SK-N-SH treated with all-trans-retinoic acid at 6 μM for 48 hours (cell line): ENCODE measurements around the gene GSTO2.
A peak's percentile ranks its signal among the peaks of the same experiment; 100 is the strongest.

Experiments used
- ATAC-seq: fragments of 200-7000 bp; cut with Tn5 transposase; 3 replicates; pipeline ENCODE4 v1.9.1; 2020; ENCODE audit warnings: mild to moderate bottlenecking, moderate library complexity
- ARNTL ChIP-seq: fragments of 450-650 bp; formaldehyde crosslinking; IDR thresholded peaks from 2 replicates; pipeline ENCODE4 v1.5.0; 2020; ENCODE audit warnings: low read depth, mild to moderate bottlenecking, moderate library complexity, borderline replicate concordance
- CREB5 ChIP-seq: fragments of 250-450 bp; sonication (Bioruptor Pico); IDR thresholded peaks from 2 replicates; pipeline ENCODE4 v1.5.1; 2020; ENCODE audit warnings: low read depth, mild to moderate bottlenecking, moderate library complexity
- CSDC2 ChIP-seq: fragments of 250-450 bp; sonication (Bioruptor Pico); IDR thresholded peaks from 2 replicates; pipeline ENCODE4 v1.5.0; 2020; ENCODE audit warnings: mild to moderate bottlenecking, moderate library complexity
- CSRNP3 ChIP-seq: fragments of 250-450 bp; sonication (Bioruptor Pico); IDR thresholded peaks from 2 replicates; pipeline ENCODE4 v1.5.1; 2021; ENCODE audit warnings: mild to moderate bottlenecking, moderate library complexity
- ESRRG ChIP-seq: fragments of 250-450 bp; sonication (Bioruptor Pico); IDR thresholded peaks from 2 replicates; pipeline ENCODE4 v1.6.1; 2021; ENCODE audit warnings: mild to moderate bottlenecking
- GLIS3 ChIP-seq: fragments of 250-450 bp; sonication (Bioruptor Pico); IDR thresholded peaks from 2 replicates; pipeline ENCODE4 v1.5.0; 2020; ENCODE audit warnings: mild to moderate bottlenecking, moderate library complexity
- ISL1 ChIP-seq: fragments of 250-450 bp; sonication (Bioruptor Pico); IDR thresholded peaks from 2 replicates; pipeline ENCODE4 v2.1.2; 2022; ENCODE audit warnings: mild to moderate bottlenecking, moderate library complexity
- OSR1 ChIP-seq: fragments of 250-450 bp; sonication (Bioruptor Pico); IDR thresholded peaks from 2 replicates; pipeline ENCODE4 v1.8.0; 2022; ENCODE audit warnings: moderate library complexity, mild to moderate bottlenecking, inconsistent platforms
- PPARA ChIP-seq: fragments of 250-450 bp; sonication (Bioruptor Pico); IDR thresholded peaks from 2 replicates; pipeline ENCODE4 v1.5.0; 2020; ENCODE audit warnings: mild to moderate bottlenecking, borderline replicate concordance
- RARB ChIP-seq: fragments of 250-450 bp; sonication (Bioruptor Pico); IDR thresholded peaks from 2 replicates; pipeline ENCODE4 v1.8.0; 2021; ENCODE audit warnings: mild to moderate bottlenecking, moderate library complexity
- SNAI2 ChIP-seq: fragments of 250-450 bp; sonication (Bioruptor Pico); IDR thresholded peaks from 2 replicates; pipeline ENCODE4 v1.5.0; 2020; ENCODE audit warnings: mild to moderate bottlenecking, moderate library complexity
- TCF4 ChIP-seq: fragments of 250-450 bp; sonication (Bioruptor Pico); IDR thresholded peaks from 2 replicates; pipeline ENCODE4 v1.8.0; 2021; ENCODE audit warnings: mild to moderate bottlenecking, moderate library complexity, borderline replicate concordance
- TOX ChIP-seq: fragments of 250-450 bp; sonication (Bioruptor Pico); IDR thresholded peaks from 2 replicates; pipeline ENCODE4 v1.8.0; 2021; ENCODE audit warnings: mild to moderate bottlenecking, moderate library complexity, borderline replicate concordance
- TSHZ2 ChIP-seq: fragments of 250-450 bp; sonication (Bioruptor Pico); IDR thresholded peaks from 2 replicates; pipeline ENCODE4 v1.5.0; 2020; ENCODE audit warnings: mild to moderate bottlenecking, moderate library complexity
- ZC3H10 ChIP-seq: fragments of 250-450 bp; sonication (Bioruptor Pico); IDR thresholded peaks from 2 replicates; pipeline ENCODE4 v1.5.1; 2021; ENCODE audit warnings: mild to moderate bottlenecking, moderate library complexity
- ZFP3 ChIP-seq: fragments of 250-450 bp; sonication (Bioruptor Pico); IDR thresholded peaks from 2 replicates; pipeline ENCODE4 v1.5.0; 2020; ENCODE audit warnings: mild to moderate bottlenecking, moderate library complexity
- ZFP30 ChIP-seq: fragments of 450-650 bp; formaldehyde crosslinking; IDR thresholded peaks from 2 replicates; pipeline ENCODE4 v1.5.0; 2022; ENCODE audit warnings: mild to moderate bottlenecking, moderate library complexity
- ZNF70 ChIP-seq: fragments of 450-650 bp; formaldehyde crosslinking; IDR thresholded peaks from 2 replicates; pipeline ENCODE4 v1.5.0; 2020; ENCODE audit warnings: mild to moderate bottlenecking, moderate library complexity

Gene GSTO2

GRCh38 chr10:104268713-104269645 lies at the start of gene GSTO2:
Gene GSTO2, plus strand, starts transcription at chr10:104269184. Its CDS starts 5,732 bp downstream, at chr10:104274916.
- TF ChIP-seq ZFP3 (CRISPR knock-in tag): no peak
- TF ChIP-seq CSRNP3 (CRISPR knock-in tag): peak; percentile 36; the same call in 1 of the 2 replicates
- TF ChIP-seq GLIS3 (CRISPR knock-in tag): peak; percentile 51; the same call in 1 of the 2 replicates

GRCh38 chr10:104220522-104220921 lies 48.5 kb upstream of the GSTO2 start:
- ATAC-seq: no peak
- TF ChIP-seq ESRRG (no peak), ISL1 (no peak), RARB (CRISPR knock-in tag) (no peak)

More at GRCh38 chr10:104268713-104269645, at the start of gene GSTO2:
- peak; percentile 99 for ATAC-seq

- TF ChIP-seq ZFP30 (no peak), ESRRG (no peak), GLIS3 (CRISPR knock-in tag) (no peak), OSR1 (no peak)
- ATAC-seq: no peak
Observed at GRCh38 chr10:104223304-104223703, 45.7 kb upstream of the GSTO2 start.

- TF ChIP-seq ZNF70 (CRISPR knock-in tag) (no peak), ZFP3 (CRISPR knock-in tag) (no peak), CSRNP3 (CRISPR knock-in tag) (no peak), CREB5 (CRISPR knock-in tag) (no peak)
- ATAC-seq: no peak
Observed at GRCh38 chr10:104230490-104230889, 38.5 kb upstream of the GSTO2 start.

GRCh38 chr10:104231784-104232612 lies 37.0 kb upstream of the GSTO2 start, which contains the start of gene CFAP43:
Gene CFAP43, minus strand, starts transcription at chr10:104232364. Its CDS starts 118 bp downstream, at chr10:104232246.
- ATAC-seq: peak; percentile 100
- TF ChIP-seq ZNF70 (CRISPR knock-in tag): peak; percentile 64; the same call in 1 of the 2 replicates
- TF ChIP-seq ZFP30: no peak
- TF ChIP-seq, all 23 proteins: peak for 1

- ATAC-seq: peak; percentile 59
- no peak for TF ChIP-seq TSHZ2 (CRISPR knock-in tag)
- no peak for TF ChIP-seq PPARA (CRISPR knock-in tag)
- no peak for TF ChIP-seq ARNTL
- TF ChIP-seq ZFP30: no peak
- no peak for TF ChIP-seq ZC3H10 (CRISPR knock-in tag)
- TF ChIP-seq CSRNP3 (CRISPR knock-in tag): no peak
- no peak for TF ChIP-seq ZNF70 (CRISPR knock-in tag)
- TF ChIP-seq SNAI2: no peak
- no peak for TF ChIP-seq TCF4 (CRISPR knock-in tag)
- TF ChIP-seq CSDC2 (CRISPR knock-in tag): no peak
- TF ChIP-seq RARB (CRISPR knock-in tag): no peak
- no peak for TF ChIP-seq OSR1
- no peak for TF ChIP-seq ZFP3 (CRISPR knock-in tag)
- TF ChIP-seq TOX (CRISPR knock-in tag): no peak
- no peak for TF ChIP-seq GLIS3 (CRISPR knock-in tag)
Observed at GRCh38 chr10:104232613-104233102, 36.3 kb upstream of the GSTO2 start.
